Omental fat pad (tissue), 4 donors: ENCODE results near the gene ADPRH. TPM values are rescaled to one million over a fixed set of nuclear protein-coding genes. Genes with fewer than 3 reads are reported as not detected.
"Not testable (repeated sequence)": the region's sequence is repeated elsewhere in the genome, so short reads cannot be mapped to it uniquely, and the experiment has no call there.

Source experiments
- ATAC-seq: fragments of 150-250 bp; one replicate; pipeline ENCODE4 v1.9.1; 2016; ENCODE audit warnings: mild to moderate bottlenecking, moderate library complexity; ENCODE audit not compliant: low FRiP score
- DNase-seq: peaks from one replicate; pipeline ENCODE4 v3.0.0-alpha.2; 2019; ENCODE audit warnings: low spot score
- total RNA-seq, 4 donors: library from RNA; depleted of rRNA; stranded (reverse); fragments of >200 nt; gene quantifications; one replicate each; pipeline ENCODE4 v1.1.0, GENCODE V29; 2016
- TF ChIP-seq, protein P1 (sequence below), 3 donors: fragments of 450-650 bp; IDR thresholded peaks; one replicate each; pipeline ENCODE4 v1.5.1; 2016 to 2017; ENCODE audit warnings: antibody characterized with exemption in 3 of 3, mild to moderate bottlenecking in 3 of 3, moderate library complexity in 2 of 3

The ADPRH gene
- total RNA-seq, 4 donors from 2014 or later = 7.4 to 19.9 (median 11.8) TPM

DNA sequence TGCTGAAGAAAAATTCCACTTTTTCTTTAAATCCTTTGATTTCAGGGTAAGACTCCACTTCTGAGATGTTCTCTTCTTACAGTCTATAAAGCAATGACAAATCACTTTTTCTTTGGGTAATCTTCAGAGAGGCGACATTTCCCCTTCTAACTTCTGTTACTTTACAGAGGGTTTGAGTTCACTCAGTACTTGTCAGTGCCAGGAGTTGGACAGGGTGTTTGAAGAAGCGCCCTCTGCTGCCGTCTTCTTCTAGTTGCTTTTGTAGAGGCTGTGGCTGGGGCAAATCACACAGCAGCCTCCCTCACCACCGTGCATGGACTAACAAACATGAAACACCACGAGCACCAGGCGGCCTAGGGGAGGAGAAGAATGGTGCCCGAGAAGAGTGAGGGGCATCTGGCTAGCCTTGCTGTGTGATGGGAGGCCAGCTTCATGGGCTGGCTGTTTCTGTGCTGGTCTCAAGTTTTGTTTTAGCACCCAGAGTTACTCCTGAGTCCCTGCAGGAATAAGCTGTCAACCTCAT lies 19.8 kb upstream of the ADPRH start, which contains the start of gene CD80:
TSS of gene CD80 (minus strand) at position 174 of the 523 bp plus-strand sequence. CDS start 1,886 bp downstream, outside the sequence.
- DNase-seq (no peak), ATAC-seq (peak; percentile 31)
- TF ChIP-seq, protein P1, sequence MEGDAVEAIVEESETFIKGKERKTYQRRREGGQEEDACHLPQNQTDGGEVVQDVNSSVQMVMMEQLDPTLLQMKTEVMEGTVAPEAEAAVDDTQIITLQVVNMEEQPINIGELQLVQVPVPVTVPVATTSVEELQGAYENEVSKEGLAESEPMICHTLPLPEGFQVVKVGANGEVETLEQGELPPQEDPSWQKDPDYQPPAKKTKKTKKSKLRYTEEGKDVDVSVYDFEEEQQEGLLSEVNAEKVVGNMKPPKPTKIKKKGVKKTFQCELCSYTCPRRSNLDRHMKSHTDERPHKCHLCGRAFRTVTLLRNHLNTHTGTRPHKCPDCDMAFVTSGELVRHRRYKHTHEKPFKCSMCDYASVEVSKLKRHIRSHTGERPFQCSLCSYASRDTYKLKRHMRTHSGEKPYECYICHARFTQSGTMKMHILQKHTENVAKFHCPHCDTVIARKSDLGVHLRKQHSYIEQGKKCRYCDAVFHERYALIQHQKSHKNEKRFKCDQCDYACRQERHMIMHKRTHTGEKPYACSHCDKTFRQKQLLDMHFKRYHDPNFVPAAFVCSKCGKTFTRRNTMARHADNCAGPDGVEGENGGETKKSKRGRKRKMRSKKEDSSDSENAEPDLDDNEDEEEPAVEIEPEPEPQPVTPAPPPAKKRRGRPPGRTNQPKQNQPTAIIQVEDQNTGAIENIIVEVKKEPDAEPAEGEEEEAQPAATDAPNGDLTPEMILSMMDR (IDR thresholded peaks at IDR 0.05) = no peak

DNA sequence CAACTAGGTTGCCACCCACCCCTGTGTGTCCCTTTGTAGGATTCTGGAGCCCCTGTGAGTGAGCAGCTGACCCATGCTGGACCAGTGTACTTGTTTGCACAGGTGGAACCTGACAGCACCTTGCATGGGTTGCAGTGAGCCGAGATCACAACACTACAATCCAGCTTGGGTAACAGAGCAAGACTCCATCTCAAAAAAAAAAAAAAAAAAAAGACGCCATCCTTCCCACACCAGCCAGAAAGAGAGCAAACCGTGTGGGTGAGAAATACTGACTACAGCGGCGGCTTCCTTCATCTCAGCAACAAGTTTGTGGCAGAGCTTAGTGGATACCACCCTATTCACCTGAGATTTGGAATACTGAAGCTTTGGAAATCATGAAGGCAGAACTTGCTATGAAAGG lies 19.1 kb upstream of the ADPRH start:
- DNase-seq = no peak
- TF ChIP-seq, protein P1 (IDR thresholded peaks at IDR 0.05) = no peak
- ATAC-seq = no peak

DNA sequence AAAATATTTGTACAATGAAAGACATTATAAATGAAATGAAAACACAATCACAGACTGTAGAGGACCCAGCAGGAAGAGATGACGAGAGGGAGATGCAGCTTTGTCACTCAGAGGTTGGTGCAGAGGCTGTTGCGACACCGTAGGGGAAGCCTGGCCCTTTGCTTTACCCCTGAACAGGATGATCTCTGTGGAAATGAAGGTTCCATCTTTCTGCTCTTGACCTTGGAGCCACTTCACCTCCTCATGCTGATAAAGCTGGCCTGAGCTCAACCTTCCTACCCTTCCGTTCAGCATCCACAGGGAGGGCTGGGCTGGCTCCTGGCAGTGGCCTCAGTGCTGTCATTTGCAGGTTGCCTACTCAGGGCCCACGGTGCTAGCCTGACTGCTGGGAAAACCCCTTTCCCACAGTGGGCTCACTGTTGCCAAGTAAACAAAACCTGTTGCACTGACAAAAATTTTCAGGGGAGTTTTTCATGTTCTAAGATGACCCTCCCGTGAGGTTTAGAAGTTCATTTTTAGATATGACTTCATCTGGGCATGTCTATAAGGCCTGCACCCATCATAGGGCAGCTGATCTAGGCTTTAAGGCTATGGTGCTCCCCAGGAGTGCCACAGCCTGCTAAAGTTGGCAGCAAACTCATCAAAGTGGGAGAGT lies 16.9 kb upstream of the ADPRH start:
- peak; percentile 51 for ATAC-seq
- no peak for DNase-seq
- TF ChIP-seq, protein P1 (IDR thresholded peaks at IDR 0.05) = no peak

DNA sequence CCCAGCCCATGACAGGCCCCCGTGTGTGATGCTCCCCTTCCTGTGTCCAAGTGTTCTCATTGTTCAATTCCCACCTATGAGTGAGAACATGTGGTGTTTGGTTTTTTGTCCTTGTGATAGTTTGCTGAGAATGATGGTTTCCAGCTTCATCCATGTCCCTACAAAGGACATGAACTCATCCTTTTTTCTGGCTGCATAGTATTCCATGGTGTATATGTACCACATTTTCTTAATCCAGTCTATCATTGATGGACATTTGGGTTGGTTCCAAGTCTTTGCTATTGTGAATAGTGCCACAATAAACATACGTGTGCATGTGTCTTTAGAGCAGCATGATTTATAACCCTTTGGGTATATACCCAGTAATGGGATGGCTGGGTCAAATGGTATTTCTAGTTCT lies 16.0 kb upstream of the ADPRH start:
- DNase-seq, ATAC-seq: not testable (repeated sequence)

DNA sequence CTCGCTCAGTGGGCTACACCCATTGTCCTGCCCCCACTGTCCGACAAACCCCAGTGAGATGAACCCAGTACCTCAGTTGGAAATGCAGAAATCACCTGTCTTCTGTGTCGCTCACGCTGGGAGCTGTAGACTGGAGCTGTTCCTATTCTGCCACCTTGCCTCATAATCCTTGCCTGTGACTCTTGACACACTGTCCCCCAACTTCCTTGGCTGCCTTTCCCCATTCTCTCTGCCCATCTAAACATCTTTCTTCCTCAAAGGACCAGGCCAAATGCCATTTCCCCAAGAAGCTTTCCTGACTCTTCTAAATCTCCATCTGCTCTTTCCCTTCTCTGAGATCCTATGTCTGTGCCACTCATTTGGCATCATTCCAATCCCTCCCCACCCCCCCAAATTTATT lies 10.1 kb upstream of the ADPRH start:
- ATAC-seq (no peak), DNase-seq (no peak)

DNA sequence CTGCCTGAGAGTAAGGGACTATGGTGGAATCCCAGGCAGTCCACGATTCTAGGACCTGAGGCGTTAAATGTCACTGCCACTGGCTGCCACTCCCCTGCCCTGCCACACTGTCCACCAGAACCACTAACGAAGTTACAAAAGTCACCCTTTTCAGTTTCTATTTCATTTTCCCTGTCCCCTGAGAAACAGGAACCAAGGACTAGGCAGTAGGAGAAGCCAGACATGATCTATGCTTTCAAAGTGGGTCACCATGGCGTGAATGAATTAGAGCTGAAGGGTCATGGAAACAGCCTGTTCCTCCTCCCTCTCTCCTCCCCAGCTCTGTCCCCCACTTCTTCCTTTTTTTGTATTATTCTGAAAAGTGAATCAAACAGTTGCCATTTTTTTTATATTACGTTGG lies 9.1 kb upstream of the ADPRH start:
- TF ChIP-seq, protein P1 (IDR thresholded peaks at IDR 0.05) = no peak
- ATAC-seq (no peak), DNase-seq (no peak)

More for the DNA sequence above, 10.1 kb upstream of the ADPRH start:
- TF ChIP-seq, protein P1 (IDR thresholded peaks at IDR 0.05) = no peak

DNA sequence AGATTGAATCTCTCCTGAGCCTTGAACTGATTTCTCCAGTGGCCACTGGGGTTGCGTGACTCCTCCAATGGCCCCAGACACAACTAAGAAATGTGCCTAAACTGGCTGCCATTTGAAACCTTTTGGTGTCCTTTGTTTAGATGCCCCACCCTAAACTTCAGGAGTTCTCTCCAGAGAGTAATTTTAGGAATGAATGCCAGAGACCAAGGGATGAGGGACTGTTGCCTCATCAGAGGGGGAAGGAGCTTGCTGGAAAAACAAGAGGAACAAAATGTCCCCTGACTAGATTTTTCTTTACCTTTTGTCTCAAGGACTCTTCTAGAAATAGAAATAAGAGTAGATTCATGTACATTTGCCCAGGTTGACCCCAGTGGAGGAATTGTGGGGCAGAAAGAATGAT lies 8.1 kb upstream of the ADPRH start:
- TF ChIP-seq, protein P1 (IDR thresholded peaks at IDR 0.05) = no peak
- no peak for ATAC-seq
- no peak for DNase-seq
